ENCODE measurements around the gene DHX8.

DHX8 gene

DNA sequence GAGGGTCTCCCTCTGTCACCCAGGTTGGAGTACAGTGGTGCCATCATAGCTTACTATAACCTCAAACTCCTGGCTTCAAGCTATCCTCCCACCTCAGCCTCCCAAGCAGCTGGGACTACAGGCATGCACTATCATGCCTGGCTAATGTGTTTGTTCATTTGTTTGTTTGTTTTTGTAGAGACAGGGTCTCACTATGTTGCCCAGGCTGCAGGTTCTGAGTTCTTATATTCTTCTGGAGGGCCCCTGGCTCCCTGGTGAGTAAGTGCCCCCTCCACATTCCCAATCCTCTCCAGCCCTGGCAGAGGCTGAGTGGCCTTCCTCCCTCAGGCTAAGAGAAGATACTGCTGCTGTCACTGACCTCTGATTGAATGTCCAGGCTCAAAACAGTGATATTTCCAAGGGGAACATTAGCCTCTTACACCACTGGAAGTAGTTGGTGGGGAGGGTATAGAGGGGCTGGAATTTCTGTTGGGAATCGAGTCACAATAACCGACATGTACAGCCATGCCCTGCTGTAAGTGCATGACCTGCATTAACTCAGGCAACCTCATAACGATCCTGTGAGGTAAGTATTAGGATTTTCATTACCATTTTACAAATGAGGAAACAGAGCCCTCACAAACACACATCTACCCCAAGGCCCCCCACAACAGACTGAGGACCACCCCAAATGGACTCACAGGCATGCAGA, 65.1 kb downstream of the DHX8 start:
- no peak for DNase-seq (ENCODE audit: low read depth)
- TF ChIP-seq, protein P1, sequence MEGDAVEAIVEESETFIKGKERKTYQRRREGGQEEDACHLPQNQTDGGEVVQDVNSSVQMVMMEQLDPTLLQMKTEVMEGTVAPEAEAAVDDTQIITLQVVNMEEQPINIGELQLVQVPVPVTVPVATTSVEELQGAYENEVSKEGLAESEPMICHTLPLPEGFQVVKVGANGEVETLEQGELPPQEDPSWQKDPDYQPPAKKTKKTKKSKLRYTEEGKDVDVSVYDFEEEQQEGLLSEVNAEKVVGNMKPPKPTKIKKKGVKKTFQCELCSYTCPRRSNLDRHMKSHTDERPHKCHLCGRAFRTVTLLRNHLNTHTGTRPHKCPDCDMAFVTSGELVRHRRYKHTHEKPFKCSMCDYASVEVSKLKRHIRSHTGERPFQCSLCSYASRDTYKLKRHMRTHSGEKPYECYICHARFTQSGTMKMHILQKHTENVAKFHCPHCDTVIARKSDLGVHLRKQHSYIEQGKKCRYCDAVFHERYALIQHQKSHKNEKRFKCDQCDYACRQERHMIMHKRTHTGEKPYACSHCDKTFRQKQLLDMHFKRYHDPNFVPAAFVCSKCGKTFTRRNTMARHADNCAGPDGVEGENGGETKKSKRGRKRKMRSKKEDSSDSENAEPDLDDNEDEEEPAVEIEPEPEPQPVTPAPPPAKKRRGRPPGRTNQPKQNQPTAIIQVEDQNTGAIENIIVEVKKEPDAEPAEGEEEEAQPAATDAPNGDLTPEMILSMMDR (conservative IDR thresholded peaks at IDR 0.05; ENCODE audit: low read length) = no peak
- H3K4me3 ChIP-seq (ENCODE audit: low read length) = no peak overlapping the region

DNA sequence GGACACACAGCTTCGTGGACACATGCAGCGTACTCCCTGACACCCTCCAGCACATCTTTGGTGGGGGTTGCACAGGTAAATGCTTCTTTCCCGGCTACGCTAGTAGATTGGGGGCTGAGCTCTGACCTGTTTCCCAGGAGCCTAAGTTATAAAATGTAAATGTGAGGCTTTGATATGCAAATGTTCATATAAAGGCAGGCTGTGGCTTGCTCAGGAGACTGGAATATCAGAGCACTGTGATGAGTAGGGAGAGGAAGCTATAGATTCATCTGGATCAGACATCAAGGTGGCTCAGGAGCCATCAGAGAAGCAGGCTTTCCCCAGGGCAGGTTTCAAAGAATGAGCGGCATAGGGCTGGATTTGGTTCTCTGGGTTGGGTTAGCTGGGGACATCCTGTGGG, 65.7 kb downstream of the DHX8 start:
- H3K4me3 ChIP-seq (ENCODE audit: low read length) = no peak overlapping the region
- TF ChIP-seq, protein P1 (conservative IDR thresholded peaks at IDR 0.05; ENCODE audit: low read length) = no peak
- DNase-seq (ENCODE audit: low read depth) = no peak

DNA sequence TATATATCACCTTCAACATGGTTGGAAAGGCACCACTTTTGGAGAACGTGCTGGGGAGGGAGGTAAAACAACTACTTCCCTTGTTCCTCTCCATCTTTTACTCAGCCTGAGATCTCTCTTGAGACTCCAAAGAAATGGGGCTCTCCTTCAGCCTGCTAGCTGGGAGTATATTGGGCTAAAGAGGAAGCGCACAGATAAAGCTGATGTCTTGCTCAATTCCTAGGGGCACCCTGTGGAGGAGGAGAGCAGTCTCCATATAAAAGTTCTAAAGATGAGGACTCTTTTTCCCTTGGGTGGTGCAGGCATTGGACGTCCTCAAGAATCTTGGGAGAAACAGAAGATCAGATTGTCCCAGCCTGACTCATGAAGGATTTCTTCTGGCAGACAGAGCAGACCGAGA, 67.0 kb downstream of the DHX8 start:
- no peak for DNase-seq (ENCODE audit: low read depth)
- no peak overlapping the region for H3K4me3 ChIP-seq (ENCODE audit: low read length)
- TF ChIP-seq, protein P1 (conservative IDR thresholded peaks at IDR 0.05; ENCODE audit: low read length) = no peak

DNA sequence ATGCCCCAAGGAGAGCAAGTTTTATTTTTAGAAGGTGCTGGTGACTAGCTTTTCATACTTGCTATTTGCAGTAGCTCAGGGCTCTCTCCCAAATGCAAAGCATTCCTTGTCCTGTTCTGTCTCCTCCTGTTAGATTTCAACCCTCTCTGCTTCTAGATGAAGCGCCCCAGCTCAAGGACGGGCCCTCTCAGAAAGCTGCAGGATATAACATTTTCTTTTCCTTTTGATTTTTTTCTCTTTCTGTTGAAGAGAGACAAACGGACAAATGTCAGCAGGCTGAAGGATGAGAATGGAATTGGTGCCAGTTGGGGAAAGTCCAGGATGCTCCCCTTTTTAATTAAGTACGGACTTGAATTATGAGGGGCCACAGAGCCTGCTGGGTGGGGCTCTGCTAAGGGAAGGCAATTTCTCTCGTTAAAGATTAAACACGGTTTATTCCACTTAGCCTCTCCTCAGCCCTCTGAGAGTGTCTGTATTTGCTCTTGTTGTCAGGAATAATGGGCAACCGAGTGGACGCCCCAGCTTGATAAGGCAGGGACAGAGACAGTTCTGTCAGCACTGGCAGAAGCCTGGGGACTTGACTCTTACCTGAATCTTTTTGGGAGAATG, 68.6 kb downstream of the DHX8 start:
- TF ChIP-seq, protein P1 (conservative IDR thresholded peaks at IDR 0.05; ENCODE audit: low read length) = no peak
- DNase-seq (ENCODE audit: low read depth) = no peak
- no peak overlapping the region for H3K4me3 ChIP-seq (ENCODE audit: low read length)

DNA sequence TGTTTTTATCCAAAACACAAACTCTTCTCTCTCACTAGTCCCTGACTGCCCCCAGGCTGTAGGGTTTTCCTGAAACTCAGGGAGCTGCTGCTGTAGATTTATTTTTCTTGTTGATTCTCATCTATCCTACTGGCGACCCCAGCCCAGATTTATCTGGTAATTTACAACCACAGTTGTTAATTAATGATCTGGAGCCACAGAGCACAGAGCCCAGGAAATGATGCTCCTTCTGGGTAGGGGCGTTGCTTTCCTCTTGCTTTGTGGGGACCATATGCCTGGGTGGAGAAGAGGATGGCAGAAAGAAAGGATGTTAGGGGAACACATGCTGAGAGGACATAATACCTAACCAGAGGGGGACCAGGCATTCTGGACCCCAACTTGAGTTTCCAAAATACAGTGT, 69.8 kb downstream of the DHX8 start:
- H3K4me3 ChIP-seq (ENCODE audit: low read length) = no peak overlapping the region
- no peak for DNase-seq (ENCODE audit: low read depth)
- TF ChIP-seq, protein P1 (conservative IDR thresholded peaks at IDR 0.05; ENCODE audit: low read length) = no peak

DNA sequence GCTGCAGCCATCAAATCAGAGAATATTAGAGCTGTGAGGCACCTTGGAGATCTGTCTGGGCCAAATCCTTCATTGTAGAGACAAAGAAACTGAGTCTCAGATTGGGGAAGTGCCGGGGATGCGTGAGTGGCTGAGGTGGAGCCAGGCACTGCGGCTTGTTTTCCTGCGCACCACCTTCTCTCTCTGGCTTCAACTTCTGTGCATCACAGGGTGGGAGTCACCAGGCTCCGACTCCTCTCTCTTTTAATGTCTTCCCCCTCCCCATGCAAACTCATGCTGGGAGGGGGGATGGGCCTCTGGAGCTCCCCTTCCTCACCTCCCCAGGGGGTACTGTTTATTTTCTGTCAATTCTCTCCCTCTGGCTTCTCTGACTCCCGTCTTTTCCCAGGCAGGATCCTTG, 71.1 kb downstream of the DHX8 start:
- no peak overlapping the region for H3K4me3 ChIP-seq (ENCODE audit: low read length)
- TF ChIP-seq, protein P1 (conservative IDR thresholded peaks at IDR 0.05; ENCODE audit: low read length) = no peak
- no peak for DNase-seq (ENCODE audit: low read depth)

DNA sequence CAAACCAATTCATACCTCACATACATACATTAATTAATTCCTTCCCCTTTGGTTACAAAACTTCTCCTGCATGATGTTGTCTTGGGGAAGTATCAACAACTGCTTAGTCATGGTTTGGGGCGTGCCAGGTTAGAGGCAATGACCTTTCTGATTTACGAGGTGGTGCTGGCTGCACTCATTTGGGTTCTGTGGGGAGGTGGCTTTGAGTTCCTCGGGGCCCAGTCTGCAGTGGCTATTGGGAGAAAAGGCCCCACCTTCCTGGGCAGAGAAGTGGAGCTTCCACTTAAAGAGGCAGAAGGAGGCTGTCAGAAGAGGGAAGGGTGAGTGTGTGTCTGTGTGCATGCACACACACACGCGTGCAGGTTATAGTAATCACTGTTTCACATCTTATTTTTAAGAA, 72.5 kb downstream of the DHX8 start:
- TF ChIP-seq, protein P1 (conservative IDR thresholded peaks at IDR 0.05; ENCODE audit: low read length) = no peak
- DNase-seq (ENCODE audit: low read depth) = peak; percentile 93
- no peak overlapping the region for H3K4me3 ChIP-seq (ENCODE audit: low read length)
